Measurements from ENCODE around the gene EFNA4. TPM values are rescaled to one million over a fixed set of nuclear protein-coding genes. Genes with fewer than 3 reads are reported as not detected.

The EFNA4 gene
- polyA plus RNA-seq, 2 of the 4 experiments (the other 2 are of a cell fraction): 3.1 to 8.7 TPM

DNA sequence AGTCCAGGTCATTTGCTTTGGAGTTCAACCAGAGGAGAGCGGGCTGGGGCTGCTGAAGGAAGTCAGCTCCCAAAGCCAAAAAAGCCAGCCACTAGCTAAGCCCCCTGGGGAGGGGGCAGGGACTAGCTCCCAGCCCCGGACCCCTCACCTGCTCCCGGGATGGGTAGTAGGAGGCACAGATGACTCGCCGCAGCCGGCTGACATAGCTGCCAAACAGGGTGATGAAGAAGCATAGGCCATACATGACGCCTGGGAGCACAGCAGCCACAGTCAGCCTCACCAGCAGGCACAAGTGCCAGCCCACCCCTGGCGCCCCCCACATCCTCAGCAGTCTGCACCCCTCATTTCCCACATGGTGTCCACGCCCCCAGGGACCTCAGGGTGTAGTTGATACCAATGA lies 37.4 kb upstream of the EFNA4 start:
- CTCF ChIA-PET: no interaction called here
- POLR2A ChIA-PET: interaction anchor here (0.6 kb wide), 1 partner anchor 25 kb away, joined by 4 read pairs; the partner anchor contains the start of gene ADAM15

DNA sequence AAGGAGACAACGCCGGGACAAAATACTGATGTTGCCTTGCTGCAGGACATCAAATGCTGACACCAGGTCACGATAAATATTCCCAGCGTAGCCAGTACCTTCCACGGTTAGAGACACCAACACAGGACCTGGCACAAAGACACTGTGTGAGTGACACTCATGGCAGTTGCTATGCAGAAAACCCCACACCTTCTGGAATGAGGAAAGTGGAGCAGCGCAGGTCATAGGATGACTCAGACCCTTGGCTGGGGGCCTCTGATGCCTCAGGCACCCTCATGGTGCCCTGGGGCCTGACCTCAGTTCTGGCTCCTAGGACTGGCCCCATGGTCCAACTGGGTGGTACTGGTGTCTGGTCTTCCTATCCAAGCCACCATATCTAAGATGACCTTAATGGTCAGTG lies 37.0 kb upstream of the EFNA4 start:
- POLR2A ChIA-PET: no interaction called here
- peak overlapping the region; percentile 64 for H3K4me2 ChIP-seq
- CTCF ChIA-PET: no interaction called here

More for the DNA sequence above, 37.4 kb upstream of the EFNA4 start:
- Histone ChIP-seq H3K4me1 (peaks cover 61% of the 10 kb centered on the region), H3K4me2 (peak overlapping the region; percentile 64), H3K27ac (peak overlapping the region; percentile 75 to 83), H3K4me3 (no peak overlapping the region), H3K9me3 (no peaks in the 10 kb centered on the region)
- WGBS (ENCODE audit: missing lambda C conversion rate): 48% methylated on average over 8 of the region's 9 CpGs
- TF ChIP-seq POLR2A (IDR thresholded peaks at IDR 0.05; ENCODE audit: low read length): no peak
- no peak for TF ChIP-seq RAD21 (conservative IDR thresholded peaks at IDR 0.05 in 1 of 2, IDR thresholded peaks at IDR 0.05 in 1 of 2)
- TF ChIP-seq, protein P1, sequence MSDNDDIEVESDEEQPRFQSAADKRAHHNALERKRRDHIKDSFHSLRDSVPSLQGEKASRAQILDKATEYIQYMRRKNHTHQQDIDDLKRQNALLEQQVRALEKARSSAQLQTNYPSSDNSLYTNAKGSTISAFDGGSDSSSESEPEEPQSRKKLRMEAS (IDR thresholded peaks at IDR 0.05): peak; percentile 52
- FAIRE-seq (no peak), DNase-seq (ENCODE audit: low read depth in 1 of 2, low spot score in 1 of 2) (no peak), ATAC-seq (peak in 1 of 2 experiments; percentile 24; a peak in 4 of 6 replicates)

DNA sequence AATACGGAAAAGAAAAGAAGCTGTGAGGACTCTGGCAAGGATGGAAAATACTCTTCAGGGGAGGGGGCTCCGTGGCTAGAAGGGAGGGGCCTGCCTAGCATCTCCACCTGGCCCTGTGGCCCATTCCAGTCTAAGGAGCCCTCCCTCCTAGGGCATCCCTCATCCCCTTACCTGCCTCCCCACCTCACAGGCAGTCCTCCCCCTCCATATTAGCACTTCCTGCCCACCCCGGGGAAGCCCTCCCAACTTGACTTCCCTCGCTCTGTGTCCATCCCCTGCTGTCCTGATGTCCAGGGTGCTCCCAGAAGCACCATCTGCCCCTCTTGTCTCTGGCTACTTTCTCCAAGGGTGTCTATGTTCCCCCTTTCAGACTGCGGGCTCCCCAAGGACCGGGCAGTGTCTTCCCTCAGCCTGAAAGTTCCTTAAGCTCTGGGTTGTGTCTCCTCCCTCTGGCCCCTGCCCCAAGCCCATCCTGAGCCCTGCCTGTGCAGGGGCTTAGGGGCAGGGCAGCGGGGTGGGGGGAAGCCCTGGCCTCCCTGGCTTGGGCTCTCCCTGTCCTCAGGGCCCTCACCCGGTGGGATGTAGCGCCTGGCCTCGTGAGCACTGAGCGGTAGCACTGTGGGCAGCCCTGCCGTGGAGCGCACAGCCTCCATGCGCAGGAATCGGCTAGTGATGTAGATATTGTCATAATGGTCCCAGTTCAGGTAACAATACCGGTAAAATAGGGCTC lies 33.9 kb upstream of the EFNA4 start:
- H3K4me3 ChIP-seq: no peak overlapping the region
- TF ChIP-seq CHD4 (IDR thresholded peaks at IDR 0.05; ENCODE audit: borderline replicate concordance) (no peak), KDM1A (IDR thresholded peaks at IDR 0.05; ENCODE audit: low read depth) (no peak), HDAC2 (IDR thresholded peaks at IDR 0.05) (no peak), HOXB13 (CRISPR knock-in tag; IDR thresholded peaks at IDR 0.05; ENCODE audit: low read depth) (no peak), GATA3 (IDR thresholded peaks at IDR 0.05; ENCODE audit: borderline replicate concordance) (no peak), NFE2L2 (conservative IDR thresholded peaks at IDR 0.05; ENCODE audit: low read length) (no peak), CHD2 (IDR thresholded peaks at IDR 0.05; ENCODE audit: low read length, partially characterized antibody) (no peak)
- TF ChIP-seq, protein P1 (IDR thresholded peaks at IDR 0.05): no peak
- TF ChIP-seq, protein P2, sequence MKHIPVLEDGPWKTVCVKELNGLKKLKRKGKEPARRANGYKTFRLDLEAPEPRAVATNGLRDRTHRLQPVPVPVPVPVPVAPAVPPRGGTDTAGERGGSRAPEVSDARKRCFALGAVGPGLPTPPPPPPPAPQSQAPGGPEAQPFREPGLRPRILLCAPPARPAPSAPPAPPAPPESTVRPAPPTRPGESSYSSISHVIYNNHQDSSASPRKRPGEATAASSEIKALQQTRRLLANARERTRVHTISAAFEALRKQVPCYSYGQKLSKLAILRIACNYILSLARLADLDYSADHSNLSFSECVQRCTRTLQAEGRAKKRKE (CRISPR knock-in tag; IDR thresholded peaks at IDR 0.05; ENCODE audit: low read depth): no peak
- TF ChIP-seq, protein P3, sequence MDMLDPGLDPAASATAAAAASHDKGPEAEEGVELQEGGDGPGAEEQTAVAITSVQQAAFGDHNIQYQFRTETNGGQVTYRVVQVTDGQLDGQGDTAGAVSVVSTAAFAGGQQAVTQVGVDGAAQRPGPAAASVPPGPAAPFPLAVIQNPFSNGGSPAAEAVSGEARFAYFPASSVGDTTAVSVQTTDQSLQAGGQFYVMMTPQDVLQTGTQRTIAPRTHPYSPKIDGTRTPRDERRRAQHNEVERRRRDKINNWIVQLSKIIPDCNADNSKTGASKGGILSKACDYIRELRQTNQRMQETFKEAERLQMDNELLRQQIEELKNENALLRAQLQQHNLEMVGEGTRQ (IDR thresholded peaks at IDR 0.05): no peak
- TF ChIP-seq, protein P4, sequence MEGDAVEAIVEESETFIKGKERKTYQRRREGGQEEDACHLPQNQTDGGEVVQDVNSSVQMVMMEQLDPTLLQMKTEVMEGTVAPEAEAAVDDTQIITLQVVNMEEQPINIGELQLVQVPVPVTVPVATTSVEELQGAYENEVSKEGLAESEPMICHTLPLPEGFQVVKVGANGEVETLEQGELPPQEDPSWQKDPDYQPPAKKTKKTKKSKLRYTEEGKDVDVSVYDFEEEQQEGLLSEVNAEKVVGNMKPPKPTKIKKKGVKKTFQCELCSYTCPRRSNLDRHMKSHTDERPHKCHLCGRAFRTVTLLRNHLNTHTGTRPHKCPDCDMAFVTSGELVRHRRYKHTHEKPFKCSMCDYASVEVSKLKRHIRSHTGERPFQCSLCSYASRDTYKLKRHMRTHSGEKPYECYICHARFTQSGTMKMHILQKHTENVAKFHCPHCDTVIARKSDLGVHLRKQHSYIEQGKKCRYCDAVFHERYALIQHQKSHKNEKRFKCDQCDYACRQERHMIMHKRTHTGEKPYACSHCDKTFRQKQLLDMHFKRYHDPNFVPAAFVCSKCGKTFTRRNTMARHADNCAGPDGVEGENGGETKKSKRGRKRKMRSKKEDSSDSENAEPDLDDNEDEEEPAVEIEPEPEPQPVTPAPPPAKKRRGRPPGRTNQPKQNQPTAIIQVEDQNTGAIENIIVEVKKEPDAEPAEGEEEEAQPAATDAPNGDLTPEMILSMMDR (IDR thresholded peaks at IDR 0.05): no peak
- TF ChIP-seq, protein P5, sequence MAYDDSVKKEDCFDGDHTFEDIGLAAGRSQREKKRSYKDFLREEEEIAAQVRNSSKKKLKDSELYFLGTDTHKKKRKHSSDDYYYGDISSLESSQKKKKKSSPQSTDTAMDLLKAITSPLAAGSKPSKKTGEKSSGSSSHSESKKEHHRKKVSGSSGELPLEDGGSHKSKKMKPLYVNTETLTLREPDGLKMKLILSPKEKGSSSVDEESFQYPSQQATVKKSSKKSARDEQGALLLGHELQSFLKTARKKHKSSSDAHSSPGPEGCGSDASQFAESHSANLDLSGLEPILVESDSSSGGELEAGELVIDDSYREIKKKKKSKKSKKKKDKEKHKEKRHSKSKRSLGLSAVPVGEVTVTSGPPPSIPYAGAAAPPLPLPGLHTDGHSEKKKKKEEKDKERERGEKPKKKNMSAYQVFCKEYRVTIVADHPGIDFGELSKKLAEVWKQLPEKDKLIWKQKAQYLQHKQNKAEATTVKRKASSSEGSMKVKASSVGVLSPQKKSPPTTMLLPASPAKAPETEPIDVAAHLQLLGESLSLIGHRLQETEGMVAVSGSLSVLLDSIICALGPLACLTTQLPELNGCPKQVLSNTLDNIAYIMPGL (CRISPR knock-in tag; IDR thresholded peaks at IDR 0.05; ENCODE audit: borderline replicate concordance): no peak
- H3K4me1 ChIP-seq: peaks cover 27% of the 10 kb centered on the region
- no peak for DNase-seq (ENCODE audit: low read depth in 1 of 2, low spot score in 1 of 2)
- no peak overlapping the region for H3K4me2 ChIP-seq
- ChIA-PET CTCF (interaction anchor here (0.9 to 1.2 kb wide), 2 partner anchors 55 to 62 kb away, joined by 3 to 5 read pairs; no protein-coding TSS in a partner anchor), POLR2A (no interaction called here)
- H3K9me3 ChIP-seq: no peaks in the 10 kb centered on the region
- no peak for FAIRE-seq
- WGBS (ENCODE audit: missing lambda C conversion rate): 94% methylated on average over 11 of the region's 16 CpGs
- peak in 1 of 2 experiments; percentile 16; a peak in 2 of 6 replicates for ATAC-seq
- peak overlapping the region in 1 of 2 experiments; percentile 48; a peak in 2 of 6 replicates for H3K27ac ChIP-seq

More for the DNA sequence above, 37.0 kb upstream of the EFNA4 start:
- Histone ChIP-seq H3K4me1 (peaks cover 57% of the 10 kb centered on the region), H3K27ac (peak overlapping the region; percentile 75 to 83), H3K9me3 (no peaks in the 10 kb centered on the region), H3K4me3 (no peak overlapping the region)
- WGBS (ENCODE audit: missing lambda C conversion rate): 63% methylated on average over 6 of the region's 6 CpGs
- TF ChIP-seq RFX5 (IDR thresholded peaks at IDR 0.05) (peak; percentile 82), MYC (IDR thresholded peaks at IDR 0.05; ENCODE audit: borderline replicate concordance, low read length) (no peak), FOSL2 (IDR thresholded peaks at IDR 0.05) (0 out of 2 replicates have a peak, but pooled peaks have one; percentile 25), FOSL2 (CRISPR knock-in tag; IDR thresholded peaks at IDR 0.05) (peak; percentile 78)
- TF ChIP-seq, protein P1 (IDR thresholded peaks at IDR 0.05): peak; percentile 48; the same call in 1 of the 2 replicates
- FAIRE-seq (no peak), DNase-seq (ENCODE audit: low read depth in 1 of 2, low spot score in 1 of 2) (peak in 1 of 2 experiments; percentile 57), ATAC-seq (peak; percentile 44 to 47; a peak in 4 of 6 replicates)

All from A549 (cell line).